Ectodermal cell (in vitro differentiated cells): ENCODE data around the gene REX1BD.
"Not testable (repeated sequence)": the region's sequence is repeated elsewhere in the genome, so short reads cannot be mapped to it uniquely, and the experiment has no call there.

Experiments
- H3K27ac ChIP-seq: 2 replicates; pipeline ENCODE4 v1.7.0; 2013; ENCODE audit warnings: mild to moderate bottlenecking, low read depth, low read length; ENCODE audit not compliant: insufficient read depth, poor library complexity, severe bottlenecking
- H3K27me3 ChIP-seq: 2 replicates; pipeline ENCODE4 v1.7.0; 2013; ENCODE audit warnings: mild to moderate bottlenecking, low read length; ENCODE audit not compliant: insufficient read depth, control insufficient read depth, poor library complexity, severe bottlenecking
- H3K36me3 ChIP-seq: one replicate; pipeline ENCODE4 v1.7.0; 2013; ENCODE audit warnings: low read length; ENCODE audit not compliant: control insufficient read depth, insufficient read depth
- H3K4me1 ChIP-seq: one replicate; pipeline ENCODE4 v1.7.0; 2013; ENCODE audit warnings: low read length; ENCODE audit not compliant: control insufficient read depth, insufficient read depth
- H3K4me3 ChIP-seq: 2 replicates; pipeline ENCODE4 v1.7.0; 2013; ENCODE audit warnings: low read depth, low read length, control low read depth; ENCODE audit not compliant: insufficient read depth
- H3K9me3 ChIP-seq: 2 replicates; pipeline ENCODE4 v1.7.0; 2013; ENCODE audit warnings: mild to moderate bottlenecking, low read length, moderate library complexity; ENCODE audit not compliant: control insufficient read depth
- WGBS, 2 experiments: methylation state at CpG; one replicate each; pipeline ENCODE4 v1.1.7; 2013; ENCODE audit warnings: missing lambda C conversion rate in 2 of 2; 5-methylcytosine and 5-hydroxymethylcytosine counted together

The REX1BD gene

GRCh38 chr19:18577365-18577914 lies 11.2 kb upstream of the REX1BD start:
- peaks cover 20% of the 10 kb centered on the region for H3K36me3 ChIP-seq
- 91 to 93% methylated on average over 21 of the region's 21 CpGs for WGBS, 2 experiments
- H3K9me3 ChIP-seq, result no peaks in the 10 kb centered on the region
- H3K27me3 ChIP-seq, result no peaks in the 10 kb centered on the region
- H3K4me1 ChIP-seq, result peaks cover 5% of the 10 kb centered on the region
- H3K27ac ChIP-seq, result no peak overlapping the region
- no peak overlapping the region for H3K4me3 ChIP-seq

DNA sequence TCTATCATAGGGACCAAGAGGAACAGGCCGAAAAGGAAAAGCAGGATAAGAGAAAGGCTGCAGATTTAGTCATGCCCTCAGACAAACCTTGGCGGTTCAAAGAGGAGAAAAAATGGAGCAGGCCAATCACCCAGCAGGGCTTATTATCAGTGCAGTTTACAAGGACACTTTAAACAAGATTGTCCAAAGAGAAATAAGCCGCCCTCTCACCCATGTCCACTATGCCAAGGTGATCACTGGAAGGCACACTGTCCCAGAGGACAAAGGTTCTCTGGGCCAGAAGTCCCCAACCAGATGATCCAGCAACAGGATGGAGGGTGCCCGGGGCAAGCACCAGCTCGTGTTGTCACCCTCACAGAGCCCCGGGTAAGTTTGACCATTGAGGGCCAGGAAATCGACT lies 8.3 kb upstream of the REX1BD start:
- Histone ChIP-seq H3K4me3 (no peak overlapping the region), H3K27me3 (peaks cover 4% of the 10 kb centered on the region), H3K36me3 (peaks cover 3% of the 10 kb centered on the region), H3K9me3 (no peaks in the 10 kb centered on the region), H3K27ac (no peak overlapping the region), H3K4me1 (no peaks in the 10 kb centered on the region)
- 80 to 85% methylated on average over 7 of the region's 7 CpGs for WGBS, 2 experiments

- H3K36me3 ChIP-seq, result no peaks in the 10 kb centered on the region
- peaks cover 4% of the 10 kb centered on the region for H3K27me3 ChIP-seq
- H3K4me3 ChIP-seq, result no peak overlapping the region
- 85 to 90% methylated on average over 2 of the region's 2 CpGs for WGBS, 2 experiments
- H3K27ac ChIP-seq, result no peak overlapping the region
- H3K4me1 ChIP-seq, result no peaks in the 10 kb centered on the region
- no peaks in the 10 kb centered on the region for H3K9me3 ChIP-seq
These were observed 2.3 kb upstream of the REX1BD start for GRCh38 chr19:18586306-18586705.

DNA sequence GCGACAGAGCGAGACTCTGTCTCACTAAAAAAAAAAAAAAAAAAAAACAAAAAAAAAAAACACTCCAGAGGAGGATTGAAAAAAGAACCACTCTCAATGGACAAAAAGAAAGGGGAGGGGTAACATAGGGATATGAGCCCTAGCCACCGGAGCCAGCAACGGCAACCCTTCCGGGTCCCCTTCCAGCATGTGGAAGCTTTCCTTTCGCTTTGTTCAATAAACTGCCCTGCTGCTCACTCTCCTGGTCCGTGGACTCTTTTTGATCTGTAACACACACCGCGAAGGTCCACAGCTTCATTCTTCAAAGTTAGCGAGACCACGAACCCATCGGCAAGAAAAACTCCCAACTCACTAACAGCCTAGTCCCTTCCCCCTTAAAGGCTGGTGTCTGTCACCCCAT lies 1.0 kb upstream of the REX1BD start:
- no peaks in the 10 kb centered on the region for H3K9me3 ChIP-seq
- no peak overlapping the region for H3K27ac ChIP-seq
- no peak overlapping the region for H3K4me3 ChIP-seq
- H3K36me3 ChIP-seq, result no peaks in the 10 kb centered on the region
- H3K27me3 ChIP-seq, result peaks cover 4% of the 10 kb centered on the region
- WGBS, 2 experiments, result 93 to 95% methylated on average over 10 of the region's 12 CpGs
- H3K4me1 ChIP-seq, result no peaks in the 10 kb centered on the region

- 60 to 62% methylated on average over 16 of the region's 16 CpGs for WGBS, 2 experiments
- peak overlapping the region; percentile 36 for H3K27ac ChIP-seq
- no peaks in the 10 kb centered on the region for H3K4me1 ChIP-seq
- H3K9me3 ChIP-seq, result no peaks in the 10 kb centered on the region
- peak overlapping the region; percentile 93 for H3K4me3 ChIP-seq
- H3K27me3 ChIP-seq, result peaks cover 5% of the 10 kb centered on the region
- no peaks in the 10 kb centered on the region for H3K36me3 ChIP-seq
These were observed 512 bp upstream of the REX1BD start for GRCh38 chr19:18587962-18588610.

- 0% methylated on average over 52 of the region's 52 CpGs for WGBS, 2 experiments
- H3K27ac ChIP-seq, result peak overlapping the region; percentile 91
- H3K27me3 ChIP-seq, result peaks cover 11% of the 10 kb centered on the region
- H3K4me3 ChIP-seq, result peak overlapping the region; percentile 93
- no peaks in the 10 kb centered on the region for H3K36me3 ChIP-seq
- H3K9me3 ChIP-seq, result no peaks in the 10 kb centered on the region
- H3K4me1 ChIP-seq, result peaks cover 5% of the 10 kb centered on the region
These were observed 1.0 kb downstream of the REX1BD start for GRCh38 chr19:18589380-18590272.

- no peaks in the 10 kb centered on the region for H3K9me3 ChIP-seq
- H3K27ac ChIP-seq, result peak overlapping the region; percentile 91
- peaks cover 13% of the 10 kb centered on the region for H3K4me1 ChIP-seq
- H3K36me3 ChIP-seq, result no peaks in the 10 kb centered on the region
- H3K27me3 ChIP-seq, result peaks cover 20% of the 10 kb centered on the region
- peak overlapping the region; percentile 93 for H3K4me3 ChIP-seq
- WGBS, 2 experiments, result 27 to 29% methylated on average over 40 of the region's 40 CpGs
These were observed 2.0 kb downstream of the REX1BD start for GRCh38 chr19:18590273-18591272.

GRCh38 chr19:18591735-18592385 lies 3.3 kb downstream of the REX1BD start:
- Histone ChIP-seq H3K4me1 (peaks cover 13% of the 10 kb centered on the region), H3K36me3 (no peaks in the 10 kb centered on the region), H3K27me3 (peaks cover 25% of the 10 kb centered on the region), H3K9me3 (no peaks in the 10 kb centered on the region), H3K27ac (no peak overlapping the region), H3K4me3 (no peak overlapping the region)
- 95 to 96% methylated on average over 22 of the region's 22 CpGs for WGBS, 2 experiments

GRCh38 chr19:18592732-18593131 lies 4.1 kb downstream of the REX1BD start:
- 86 to 91% methylated on average over 5 of the region's 5 CpGs for WGBS, 2 experiments
- Histone ChIP-seq H3K27me3 (peaks cover 25% of the 10 kb centered on the region), H3K4me1 (peaks cover 13% of the 10 kb centered on the region)
- not testable (repeated sequence) for H3K4me3 ChIP-seq, H3K27ac ChIP-seq, H3K36me3 ChIP-seq, H3K9me3 ChIP-seq
